Body of pancreas (tissue), 4 donors: ENCODE results near the gene ASB8.

Experiments
- POLR2A ChIP-seq, 3 donors: fragments of 450-650 bp; IDR thresholded peaks; one replicate each; pipeline ENCODE4 v1.6.1; 2016; ENCODE audit warnings: antibody characterized with exemption in 3 of 3, mild to moderate bottlenecking in 2 of 3
- TF ChIP-seq, protein P1 (sequence below), 7 experiments: fragments of 450-650 bp in 4 of 7; fragments of 200-600 bp in 3 of 7; sonication (generic) in 3 of 7; IDR thresholded peaks; one replicate each; pipeline ENCODE4 v1.5.1; 2016 to 2019; ENCODE audit warnings: antibody characterized with exemption in 7 of 7

DNA sequence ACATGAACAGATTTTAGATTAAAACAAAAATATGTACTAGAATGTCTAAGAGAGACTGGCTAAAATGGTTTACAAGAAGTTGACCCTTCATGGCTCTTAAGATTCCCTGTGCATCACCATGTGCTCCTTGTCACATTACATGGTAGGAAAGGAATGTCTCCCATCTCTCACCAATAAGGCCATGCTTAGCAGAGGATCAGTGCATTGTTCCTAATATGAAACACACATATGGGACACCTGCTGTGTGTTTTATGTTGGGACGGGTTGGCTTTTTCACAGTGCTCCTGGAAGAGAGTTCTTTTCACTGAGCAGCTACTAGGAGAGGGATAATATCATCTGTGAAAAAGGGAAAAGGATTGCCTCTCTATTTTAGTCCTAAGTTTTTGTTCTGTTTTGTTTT, 28.5 kb downstream of the ASB8 start:
- no peak for TF ChIP-seq POLR2A (IDR thresholded peaks at IDR 0.05)
- TF ChIP-seq, protein P1, sequence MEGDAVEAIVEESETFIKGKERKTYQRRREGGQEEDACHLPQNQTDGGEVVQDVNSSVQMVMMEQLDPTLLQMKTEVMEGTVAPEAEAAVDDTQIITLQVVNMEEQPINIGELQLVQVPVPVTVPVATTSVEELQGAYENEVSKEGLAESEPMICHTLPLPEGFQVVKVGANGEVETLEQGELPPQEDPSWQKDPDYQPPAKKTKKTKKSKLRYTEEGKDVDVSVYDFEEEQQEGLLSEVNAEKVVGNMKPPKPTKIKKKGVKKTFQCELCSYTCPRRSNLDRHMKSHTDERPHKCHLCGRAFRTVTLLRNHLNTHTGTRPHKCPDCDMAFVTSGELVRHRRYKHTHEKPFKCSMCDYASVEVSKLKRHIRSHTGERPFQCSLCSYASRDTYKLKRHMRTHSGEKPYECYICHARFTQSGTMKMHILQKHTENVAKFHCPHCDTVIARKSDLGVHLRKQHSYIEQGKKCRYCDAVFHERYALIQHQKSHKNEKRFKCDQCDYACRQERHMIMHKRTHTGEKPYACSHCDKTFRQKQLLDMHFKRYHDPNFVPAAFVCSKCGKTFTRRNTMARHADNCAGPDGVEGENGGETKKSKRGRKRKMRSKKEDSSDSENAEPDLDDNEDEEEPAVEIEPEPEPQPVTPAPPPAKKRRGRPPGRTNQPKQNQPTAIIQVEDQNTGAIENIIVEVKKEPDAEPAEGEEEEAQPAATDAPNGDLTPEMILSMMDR (IDR thresholded peaks at IDR 0.05) = no peak
